Measurements from ENCODE around the gene SLC16A5.

The SLC16A5 gene

GRCh38 chr17:75073618-75074047, 14.1 kb upstream of the SLC16A5 start:
- H3K4me3 ChIP-seq (ENCODE audit: low read length) = no peak overlapping the region
- no peak for TF ChIP-seq CTCF (IDR thresholded peaks at IDR 0.05; ENCODE audit: insufficient read depth, low read depth, low read length, missing control alignments)
- DNase-seq (ENCODE audit: low read depth) = no peak

- H3K4me3 ChIP-seq (ENCODE audit: low read length) = no peak overlapping the region
- no peak for TF ChIP-seq CTCF (IDR thresholded peaks at IDR 0.05; ENCODE audit: insufficient read depth, low read depth, low read length, missing control alignments)
- no peak for DNase-seq (ENCODE audit: low read depth)
These were observed 13.2 kb upstream of the SLC16A5 start for GRCh38 chr17:75074532-75074931.

GRCh38 chr17:75075597-75076336, 12.0 kb upstream of the SLC16A5 start:
- TF ChIP-seq CTCF (IDR thresholded peaks at IDR 0.05; ENCODE audit: insufficient read depth, low read depth, low read length, missing control alignments) = no peak
- no peak for DNase-seq (ENCODE audit: low read depth)
- no peak overlapping the region for H3K4me3 ChIP-seq (ENCODE audit: low read length)

- no peak overlapping the region for H3K4me3 ChIP-seq (ENCODE audit: low read length)
- DNase-seq (ENCODE audit: low read depth) = no peak
- TF ChIP-seq CTCF (IDR thresholded peaks at IDR 0.05; ENCODE audit: insufficient read depth, low read depth, low read length, missing control alignments) = no peak
These were observed 10.7 kb upstream of the SLC16A5 start for GRCh38 chr17:75077072-75077495.

GRCh38 chr17:75077496-75078283, 10.1 kb upstream of the SLC16A5 start:
- DNase-seq (ENCODE audit: low read depth) = peak; percentile 28
- TF ChIP-seq CTCF (IDR thresholded peaks at IDR 0.05; ENCODE audit: insufficient read depth, low read depth, low read length, missing control alignments) = peak; percentile 2
- peak overlapping the region; percentile 10 for H3K4me3 ChIP-seq (ENCODE audit: low read length)

- TF ChIP-seq CTCF (IDR thresholded peaks at IDR 0.05; ENCODE audit: insufficient read depth, low read depth, low read length, missing control alignments) = no peak
- no peak overlapping the region for H3K4me3 ChIP-seq (ENCODE audit: low read length)
- peak; percentile 50 for DNase-seq (ENCODE audit: low read depth)
These were observed 9.3 kb upstream of the SLC16A5 start for GRCh38 chr17:75078284-75079022.
